SK-N-SH treated with all-trans-retinoic acid at 6 μM for 48 hours (cell line): ENCODE data around the gene GUK1.

ENCODE experiments used
- ARNTL ChIP-seq: fragments of 450-650 bp; formaldehyde crosslinking; IDR thresholded peaks from 2 replicates; pipeline ENCODE4 v1.5.0; 2020; ENCODE audit warnings: low read depth, mild to moderate bottlenecking, moderate library complexity, borderline replicate concordance
- BACH2 ChIP-seq: fragments of 250-450 bp; sonication (Bioruptor Pico); IDR thresholded peaks from 2 replicates; pipeline ENCODE4 v1.9.0; 2021; ENCODE audit warnings: mild to moderate bottlenecking, borderline replicate concordance
- CREB5 ChIP-seq: fragments of 250-450 bp; sonication (Bioruptor Pico); IDR thresholded peaks from 2 replicates; pipeline ENCODE4 v1.5.1; 2020; ENCODE audit warnings: low read depth, mild to moderate bottlenecking, moderate library complexity
- ESRRG ChIP-seq: fragments of 250-450 bp; sonication (Bioruptor Pico); IDR thresholded peaks from 2 replicates; pipeline ENCODE4 v1.6.1; 2021; ENCODE audit warnings: mild to moderate bottlenecking
- GLIS3 ChIP-seq: fragments of 250-450 bp; sonication (Bioruptor Pico); IDR thresholded peaks from 2 replicates; pipeline ENCODE4 v1.5.0; 2020; ENCODE audit warnings: mild to moderate bottlenecking, moderate library complexity
- OSR1 ChIP-seq: fragments of 250-450 bp; sonication (Bioruptor Pico); IDR thresholded peaks from 2 replicates; pipeline ENCODE4 v1.8.0; 2022; ENCODE audit warnings: moderate library complexity, mild to moderate bottlenecking, inconsistent platforms
- SNAI2 ChIP-seq: fragments of 250-450 bp; sonication (Bioruptor Pico); IDR thresholded peaks from 2 replicates; pipeline ENCODE4 v1.5.0; 2020; ENCODE audit warnings: mild to moderate bottlenecking, moderate library complexity
- TOX ChIP-seq: fragments of 250-450 bp; sonication (Bioruptor Pico); IDR thresholded peaks from 2 replicates; pipeline ENCODE4 v1.8.0; 2021; ENCODE audit warnings: mild to moderate bottlenecking, moderate library complexity, borderline replicate concordance
- TSHZ2 ChIP-seq: fragments of 250-450 bp; sonication (Bioruptor Pico); IDR thresholded peaks from 2 replicates; pipeline ENCODE4 v1.5.0; 2020; ENCODE audit warnings: mild to moderate bottlenecking, moderate library complexity
- ZFP3 ChIP-seq: fragments of 250-450 bp; sonication (Bioruptor Pico); IDR thresholded peaks from 2 replicates; pipeline ENCODE4 v1.5.0; 2020; ENCODE audit warnings: mild to moderate bottlenecking, moderate library complexity
- ZFP30 ChIP-seq: fragments of 450-650 bp; formaldehyde crosslinking; IDR thresholded peaks from 2 replicates; pipeline ENCODE4 v1.5.0; 2022; ENCODE audit warnings: mild to moderate bottlenecking, moderate library complexity
- ZNF70 ChIP-seq: fragments of 450-650 bp; formaldehyde crosslinking; IDR thresholded peaks from 2 replicates; pipeline ENCODE4 v1.5.0; 2020; ENCODE audit warnings: mild to moderate bottlenecking, moderate library complexity
- ZNF8 ChIP-seq: fragments of 450-650 bp; formaldehyde crosslinking; IDR thresholded peaks from 2 replicates; pipeline ENCODE4 v1.5.0; 2020; ENCODE audit warnings: mild to moderate bottlenecking, moderate library complexity
- TF ChIP-seq, protein P1 (sequence below): fragments of 250-450 bp; sonication (Bioruptor Pico); IDR thresholded peaks from 2 replicates; pipeline ENCODE4 v1.8.0; 2020; ENCODE audit warnings: mild to moderate bottlenecking, moderate library complexity, borderline replicate concordance

DNA sequence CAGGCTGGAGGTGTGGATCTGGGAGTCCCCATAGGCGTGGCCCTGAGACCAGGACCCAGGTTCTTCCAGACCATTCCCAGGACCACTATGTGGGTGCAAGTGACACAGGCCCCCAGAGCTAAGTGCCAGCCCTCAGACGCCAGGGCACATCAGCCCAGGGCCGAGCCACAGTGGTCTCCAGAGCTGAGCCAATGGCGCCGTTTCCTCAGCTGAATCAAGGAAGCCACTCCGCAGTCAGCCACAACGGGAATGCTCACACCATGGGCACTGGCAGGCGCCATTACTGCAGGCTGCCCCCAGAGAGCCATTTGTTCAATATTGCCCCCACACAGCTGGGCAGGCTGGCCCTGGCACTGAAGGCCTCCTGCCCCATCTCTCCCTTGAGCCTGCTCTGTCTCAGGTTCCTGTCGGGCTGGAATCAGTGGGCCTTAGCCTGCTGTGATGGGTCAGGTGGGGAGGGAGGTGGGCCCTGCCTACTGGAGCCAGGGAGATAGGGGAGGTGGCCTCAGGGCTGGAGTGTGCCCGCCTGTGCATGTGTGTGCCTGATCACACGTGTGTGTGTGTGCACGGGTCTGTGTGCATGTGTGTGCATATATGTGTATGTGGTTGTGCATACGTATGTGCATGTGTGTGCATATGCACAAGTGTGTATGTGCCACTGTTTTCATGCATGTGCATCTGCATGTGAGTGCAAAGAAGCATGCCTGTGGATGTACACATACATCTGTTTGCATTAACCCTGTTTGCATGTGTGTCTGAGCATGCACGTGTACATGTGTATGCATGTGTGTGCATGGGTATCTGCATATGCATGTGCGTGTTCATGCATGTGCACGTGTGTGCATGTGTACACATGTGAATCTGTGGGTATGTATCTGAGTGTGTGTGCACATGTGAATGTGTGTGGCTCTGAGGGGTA, 15.8 kb downstream of the GUK1 start:
- TF ChIP-seq CREB5 (CRISPR knock-in tag), result no peak
- no peak for TF ChIP-seq ZNF8 (CRISPR knock-in tag)
- TF ChIP-seq GLIS3 (CRISPR knock-in tag), result no peak
- TF ChIP-seq ZFP30, result no peak
- TF ChIP-seq, protein P1, sequence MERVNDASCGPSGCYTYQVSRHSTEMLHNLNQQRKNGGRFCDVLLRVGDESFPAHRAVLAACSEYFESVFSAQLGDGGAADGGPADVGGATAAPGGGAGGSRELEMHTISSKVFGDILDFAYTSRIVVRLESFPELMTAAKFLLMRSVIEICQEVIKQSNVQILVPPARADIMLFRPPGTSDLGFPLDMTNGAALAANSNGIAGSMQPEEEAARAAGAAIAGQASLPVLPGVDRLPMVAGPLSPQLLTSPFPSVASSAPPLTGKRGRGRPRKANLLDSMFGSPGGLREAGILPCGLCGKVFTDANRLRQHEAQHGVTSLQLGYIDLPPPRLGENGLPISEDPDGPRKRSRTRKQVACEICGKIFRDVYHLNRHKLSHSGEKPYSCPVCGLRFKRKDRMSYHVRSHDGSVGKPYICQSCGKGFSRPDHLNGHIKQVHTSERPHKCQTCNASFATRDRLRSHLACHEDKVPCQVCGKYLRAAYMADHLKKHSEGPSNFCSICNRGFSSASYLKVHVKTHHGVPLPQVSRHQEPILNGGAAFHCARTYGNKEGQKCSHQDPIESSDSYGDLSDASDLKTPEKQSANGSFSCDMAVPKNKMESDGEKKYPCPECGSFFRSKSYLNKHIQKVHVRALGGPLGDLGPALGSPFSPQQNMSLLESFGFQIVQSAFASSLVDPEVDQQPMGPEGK (CRISPR knock-in tag), result no peak
- TF ChIP-seq OSR1 (CRISPR knock-in tag), result no peak
- no peak for TF ChIP-seq ESRRG
- no peak for TF ChIP-seq TOX (CRISPR knock-in tag)
- no peak for TF ChIP-seq ZNF70 (CRISPR knock-in tag)
- TF ChIP-seq BACH2 (CRISPR knock-in tag), result no peak
- TF ChIP-seq TSHZ2, result no peak
- TF ChIP-seq ARNTL (CRISPR knock-in tag), result no peak
- TF ChIP-seq SNAI2 (CRISPR knock-in tag), result no peak
- TF ChIP-seq ZFP3, result no peak
